HCT116 (cell line): ENCODE data around the gene P3H3. TPM values are rescaled to one million over a fixed set of nuclear protein-coding genes. Genes with fewer than 3 reads are reported as not detected.

Experiments
- ATAC-seq: fragments of 200-7000 bp; cut with Tn5 transposase; 2 replicates; pipeline ENCODE4 v1.9.1; 2020; ENCODE audit warnings: mild to moderate bottlenecking, moderate library complexity
- BruUV-seq: library from RNA; stranded (reverse); fragments of 400-500 nt; replicated peaks from 2 replicates; lab custom pipeline; 2021; lab: Mats Ljungman, UMichigan
- CTCF ChIA-PET: fragments of 300-600 bp; sonication (Branson Sonifier 250); formaldehyde crosslinking; loops from one replicate; lab custom pipeline; 2021; ENCODE audit warnings: antibody characterized with exemption; lab: Charles Lee
- POLR2A ChIA-PET: fragments of 300-600, 350-600 bp; sonication (Branson Sonifier 250); formaldehyde crosslinking; loops from one replicate; lab custom pipeline; 2021; ENCODE audit warnings: antibody characterized with exemption; lab: Charles Lee
- RAD21 ChIA-PET, 2 experiments: fragments of 300-600 bp; sonication (Branson Sonifier 250); formaldehyde crosslinking; loops; one replicate each; lab custom pipeline; 2023; ENCODE audit warnings: low total read pairs in 2 of 2; ENCODE audit not compliant: uncharacterized antibody in 2 of 2, unreplicated experiment in 2 of 2, low non-redundant PET in 1 of 2; lab: Charles Lee
- DNase-seq: peaks from one replicate; pipeline ENCODE4 v3.0.0-alpha.2; 2010; ENCODE audit warnings: low read depth, low spot score
- H2AFZ ChIP-seq: fragments of 200-600 bp; shearing (Covaris generic), sonication (generic); 2 replicates; pipeline ENCODE4 v1.6.1; 2017; ENCODE audit warnings: low read depth, mixed run types, mixed read lengths, antibody characterized with exemption, low read length; ENCODE audit not compliant: poor library complexity, severe bottlenecking
- H3K27ac ChIP-seq: 2 replicates; pipeline ENCODE4 v1.5.1; 2012; ENCODE audit warnings: low read depth, low read length
- H3K27me3 ChIP-seq: fragments of 200-600 bp; sonication (generic); 2 replicates; pipeline ENCODE4 v1.6.1; 2016; ENCODE audit warnings: mixed run types, low read length, mixed read lengths; ENCODE audit not compliant: insufficient read depth
- H3K36me3 ChIP-seq, 2 experiments: fragments of 200-500 bp in 1 of 2; fragments of 200-600 bp in 1 of 2; sonication (Bioruptor generic) in 1 of 2; sonication (generic) in 1 of 2; 2 replicates each; pipeline versions ENCODE4 v1.5.1 to v1.6.1; 2014 to 2016; ENCODE audit warnings: low read length in 2 of 2, inconsistent platforms in 1 of 2, mixed read lengths in 1 of 2, mixed run types in 1 of 2; ENCODE audit not compliant: insufficient read depth in 2 of 2, control insufficient read depth in 1 of 2
- H3K4me1 ChIP-seq, 2 experiments: fragments of 200-600 bp in 1 of 2; sonication (generic) in 1 of 2; 2 replicates each; pipeline versions ENCODE4 v1.5.1 to v1.6.1; 2012 to 2017; ENCODE audit warnings: low read length in 2 of 2, inconsistent platforms in 1 of 2, mild to moderate bottlenecking in 1 of 2, mixed read lengths in 1 of 2, mixed run types in 1 of 2, moderate library complexity in 1 of 2; ENCODE audit not compliant: insufficient read depth in 2 of 2, control insufficient read depth in 1 of 2
- H3K4me2 ChIP-seq: fragments of 200-600 bp; sonication (generic); 2 replicates; pipeline ENCODE4 v1.6.1; 2017; ENCODE audit warnings: mixed run types, low read length, mixed read lengths
- H3K4me3 ChIP-seq, 2 experiments: fragments of 200-600 bp in 1 of 2; sonication (generic) in 1 of 2; replicated peaks in 1 of 2; 2 replicates each; pipeline ENCODE4 v1.5.1; 2011 to 2016; ENCODE audit warnings: low read length in 2 of 2, control low read depth in 1 of 2, low read depth in 1 of 2, mild to moderate bottlenecking in 1 of 2, mixed read lengths in 1 of 2, mixed run types in 1 of 2
- H3K79me2 ChIP-seq: fragments of 200-600 bp; sonication (generic); 2 replicates; pipeline ENCODE4 v1.6.1; 2017; ENCODE audit warnings: mild to moderate bottlenecking, mixed run types, low read length, moderate library complexity, mixed read lengths; ENCODE audit not compliant: insufficient read depth
- H3K9ac ChIP-seq: fragments of 200-600 bp; sonication (generic); 2 replicates; pipeline ENCODE4 v1.6.1; 2016; ENCODE audit warnings: low read length, mixed read lengths
- H3K9me2 ChIP-seq: fragments of 200-600 bp; sonication (generic), shearing (Covaris generic); 2 replicates; pipeline ENCODE4 v1.6.1; 2017; ENCODE audit warnings: mixed run types, mild to moderate bottlenecking, moderate library complexity; ENCODE audit not compliant: insufficient read depth
- H3K9me3 ChIP-seq, 2 experiments: fragments of 200-500 bp in 1 of 2; fragments of 200-600 bp in 1 of 2; sonication (Bioruptor generic) in 1 of 2; sonication (generic) in 1 of 2; 2 replicates each; pipeline ENCODE4 v1.6.1; 2014 to 2017; ENCODE audit warnings: low read length in 2 of 2, mixed read lengths in 2 of 2, inconsistent platforms in 1 of 2, low read depth in 1 of 2, mild to moderate bottlenecking in 1 of 2, mixed run types in 1 of 2, moderate library complexity in 1 of 2; ENCODE audit not compliant: control insufficient read depth in 1 of 2, insufficient read depth in 1 of 2
- H4K20me1 ChIP-seq: fragments of 200-600 bp; sonication (generic), shearing (Covaris generic); 2 replicates; pipeline ENCODE4 v1.6.1; 2017; ENCODE audit warnings: mixed run types, mild to moderate bottlenecking, moderate library complexity; ENCODE audit not compliant: insufficient read depth
- EGR1 ChIP-seq: IDR thresholded peaks from 2 replicates; pipeline ENCODE4 v1.6.1; 2012; ENCODE audit warnings: low read depth
- JUND ChIP-seq: IDR thresholded peaks from 2 replicates; pipeline ENCODE4 v1.6.1; 2012
- POLR2A ChIP-seq: IDR thresholded peaks from 2 replicates; pipeline ENCODE4 v1.7.0; 2011; ENCODE audit warnings: borderline replicate concordance; ENCODE audit not compliant: insufficient read depth, insufficient read length; ENCODE audit errors: extremely low read depth
- POLR2AphosphoS5 ChIP-seq: IDR thresholded peaks from 2 replicates; pipeline ENCODE4 v1.6.1; 2011; ENCODE audit warnings: mild to moderate bottlenecking, low read depth, low read length, moderate library complexity
- TCF7L2 ChIP-seq: IDR thresholded peaks from 2 replicates; pipeline ENCODE4 v1.7.0; 2011; ENCODE audit warnings: borderline replicate concordance, inconsistent platforms; ENCODE audit not compliant: insufficient read depth, insufficient read length; ENCODE audit errors: extremely low read depth
- YY1 ChIP-seq: IDR thresholded peaks from 2 replicates; pipeline ENCODE4 v1.6.1; 2011; ENCODE audit warnings: low read length, low read depth, moderate library complexity, mild to moderate bottlenecking; ENCODE audit not compliant: insufficient replicate concordance; ENCODE audit errors: extremely low read depth
- ZNF274 ChIP-seq: fragments of 200-500 bp; sonication (Bioruptor generic); IDR thresholded peaks from 2 replicates; pipeline ENCODE4 v1.6.1; 2014; ENCODE audit warnings: mild to moderate bottlenecking, low read depth, low read length, inconsistent platforms
- intact Hi-C: fragments of 100-400 bp; cut with micrococcal nuclease; formaldehyde crosslinking; loops from 2 replicates; pipeline ENCODE4 v1.10.0; 2022
- total RNA-seq: library from RNA; stranded (reverse); gene quantifications from one replicate; pipeline ENCODE4 v1.2.1, GENCODE V29; 2021; ENCODE audit not compliant: unreplicated experiment
- TF ChIP-seq, protein P1 (sequence below), 3 experiments: fragments of 200-600 bp in 1 of 3; sonication (generic) in 1 of 3; IDR thresholded peaks in 2 of 3; conservative IDR thresholded peaks in 1 of 3; 2 replicates each; pipeline ENCODE4 v1.5.1; 2012 to 2017; ENCODE audit warnings: low read depth in 2 of 3, low read length in 2 of 3, antibody characterized with exemption in 1 of 3, borderline replicate concordance in 1 of 3, control low read depth in 1 of 3, mild to moderate bottlenecking in 1 of 3, mixed read lengths in 1 of 3, mixed run types in 1 of 3, moderate library complexity in 1 of 3; ENCODE audit not compliant: insufficient read depth in 1 of 3
- TF ChIP-seq, protein P2 (sequence below): IDR thresholded peaks from 2 replicates; pipeline ENCODE4 v1.6.1; 2012

P3H3 gene
- total RNA-seq, 1 experiment from 2014 or later, result 32.2 TPM

DNA sequence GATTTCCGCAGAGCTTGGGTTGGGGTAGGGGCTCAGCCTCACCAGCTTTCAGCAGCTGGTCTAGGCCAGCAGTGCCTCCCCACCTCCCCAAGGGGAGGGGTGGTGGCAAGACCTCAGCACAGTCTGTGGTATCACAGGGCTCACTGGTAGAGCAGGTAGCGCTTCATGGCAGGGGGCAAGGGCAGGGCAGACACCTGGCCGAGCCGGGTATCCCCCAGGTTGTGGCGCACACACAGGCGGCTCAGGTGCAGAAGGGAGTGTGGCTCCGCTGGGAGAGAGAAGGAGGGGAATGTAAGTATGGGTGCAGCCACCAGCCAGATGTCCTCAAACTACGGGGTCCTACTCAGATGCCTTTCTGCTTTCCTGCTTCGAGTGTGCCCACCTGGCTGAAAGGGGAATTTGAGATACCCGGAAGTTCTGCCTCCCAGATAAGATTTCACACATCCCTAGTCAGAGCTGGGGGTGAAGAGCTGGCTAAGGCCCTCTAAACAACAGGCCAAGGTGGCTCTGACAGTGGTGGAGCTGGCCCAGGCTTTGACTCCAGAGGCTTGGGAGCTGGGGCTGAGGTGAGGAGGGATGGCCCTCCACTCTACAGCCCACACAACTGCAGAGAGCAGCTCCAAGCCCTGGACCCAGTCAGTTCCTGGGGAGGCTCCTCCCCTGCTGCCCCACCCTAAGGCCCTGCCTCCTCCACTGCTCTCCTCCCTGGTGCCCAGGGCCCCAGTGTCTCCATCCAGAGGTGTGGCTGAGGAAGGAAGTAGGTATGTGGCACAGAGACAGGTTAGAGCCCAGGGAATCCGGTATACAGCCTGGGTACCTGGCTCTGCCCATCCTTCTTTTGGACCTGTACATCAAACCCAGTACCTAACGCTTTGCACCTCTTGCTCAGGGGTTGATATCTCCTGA, 43.1 kb downstream of the P3H3 start:
- TF ChIP-seq POLR2A (peak; percentile 74), EGR1 (no peak), POLR2AphosphoS5 (peak; percentile 86; the same call in 1 of the 2 replicates), ZNF274 (no peak), TCF7L2 (no peak), YY1 (no peak), JUND (no peak)
- TF ChIP-seq, protein P1, sequence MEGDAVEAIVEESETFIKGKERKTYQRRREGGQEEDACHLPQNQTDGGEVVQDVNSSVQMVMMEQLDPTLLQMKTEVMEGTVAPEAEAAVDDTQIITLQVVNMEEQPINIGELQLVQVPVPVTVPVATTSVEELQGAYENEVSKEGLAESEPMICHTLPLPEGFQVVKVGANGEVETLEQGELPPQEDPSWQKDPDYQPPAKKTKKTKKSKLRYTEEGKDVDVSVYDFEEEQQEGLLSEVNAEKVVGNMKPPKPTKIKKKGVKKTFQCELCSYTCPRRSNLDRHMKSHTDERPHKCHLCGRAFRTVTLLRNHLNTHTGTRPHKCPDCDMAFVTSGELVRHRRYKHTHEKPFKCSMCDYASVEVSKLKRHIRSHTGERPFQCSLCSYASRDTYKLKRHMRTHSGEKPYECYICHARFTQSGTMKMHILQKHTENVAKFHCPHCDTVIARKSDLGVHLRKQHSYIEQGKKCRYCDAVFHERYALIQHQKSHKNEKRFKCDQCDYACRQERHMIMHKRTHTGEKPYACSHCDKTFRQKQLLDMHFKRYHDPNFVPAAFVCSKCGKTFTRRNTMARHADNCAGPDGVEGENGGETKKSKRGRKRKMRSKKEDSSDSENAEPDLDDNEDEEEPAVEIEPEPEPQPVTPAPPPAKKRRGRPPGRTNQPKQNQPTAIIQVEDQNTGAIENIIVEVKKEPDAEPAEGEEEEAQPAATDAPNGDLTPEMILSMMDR (IDR thresholded peaks at IDR 0.05 in 2 of 3, conservative IDR thresholded peaks at IDR 0.05 in 1 of 3; ENCODE audit: borderline replicate concordance in 1 of 3, insufficient read depth in 1 of 3, low read depth in 2 of 3, low read length in 2 of 3), result peak in 1 of 3 experiments; percentile 12; a peak in 1 of 6 replicates
- TF ChIP-seq, protein P2, sequence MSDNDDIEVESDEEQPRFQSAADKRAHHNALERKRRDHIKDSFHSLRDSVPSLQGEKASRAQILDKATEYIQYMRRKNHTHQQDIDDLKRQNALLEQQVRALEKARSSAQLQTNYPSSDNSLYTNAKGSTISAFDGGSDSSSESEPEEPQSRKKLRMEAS, result no peak
- ChIA-PET CTCF (interaction anchor here (1.5 to 4.1 kb wide), 12 partner anchors 13 to 242 kb away, joined by 3 to 30 read pairs (median 15); partner anchors contain the start of genes C1RL, CDCA3, MLF2 and USP5), POLR2A (interaction anchor here (0.6 to 10.9 kb wide), 7 partner anchors 19 to 94 kb away, joined by 3 to 186 read pairs (median 7); partner anchors contain the start of genes C12orf57, CDCA3, RNU7-1 and USP5), RAD21 (interaction anchor here in 1 of 2 experiments (0.6 kb wide), 1 partner anchor 73 kb away, joined by 4 read pairs; the partner anchor contains the start of gene C12orf57)
- Histone ChIP-seq H3K4me2 (peak overlapping the region; percentile 92), H3K27ac (peak overlapping the region; percentile 96), H3K79me2 (peaks cover 57% of the 10 kb centered on the region), H2AFZ (no peak overlapping the region), H3K4me1 (peaks cover 28 to 59% of the 10 kb centered on the region in 2 experiments), H3K9me2 (no peaks in the 10 kb centered on the region), H3K9me3 (no peaks in the 10 kb centered on the region), H4K20me1 (peaks cover 12% of the 10 kb centered on the region; the same call in 1 of the 2 replicates), H3K36me3 (peaks cover 8 to 33% of the 10 kb centered on the region in 2 experiments; a peak in 2 of 4 replicates), H3K4me3 (peak overlapping the region; percentile 73 to 92), H3K27me3 (no peaks in the 10 kb centered on the region), H3K9ac (peak overlapping the region; percentile 86)
- intact Hi-C loops, result loop anchor here (1.0 to 5.0 kb wide), 3 partner anchors 20 to 766 kb away; partner anchors contain the start of gene ATN1
- ATAC-seq (peak; percentile 49), DNase-seq (peak; percentile 56)
- BruUV-seq, result no TSS peak
